SU-DHL-6 (cell line): ENCODE measurements around the gene DOCK6.

ENCODE experiments used
- CTCF ChIP-seq: fragments of 200-600 bp; sonication (generic); IDR thresholded peaks from one replicate; pipeline ENCODE4 v1.5.1; 2017; ENCODE audit warnings: antibody characterized with exemption, mild to moderate bottlenecking, low read length, moderate library complexity; ENCODE audit not compliant: insufficient read depth, poor library complexity, severe bottlenecking
- EZH2phosphoT487 ChIP-seq: fragments of 200-600 bp; sonication (generic), shearing (Covaris generic); conservative IDR thresholded peaks from 2 replicates; pipeline ENCODE4 v1.6.1; 2018; ENCODE audit warnings: mild to moderate bottlenecking, antibody characterized with exemption, low read length, moderate library complexity, mixed read lengths

DNA sequence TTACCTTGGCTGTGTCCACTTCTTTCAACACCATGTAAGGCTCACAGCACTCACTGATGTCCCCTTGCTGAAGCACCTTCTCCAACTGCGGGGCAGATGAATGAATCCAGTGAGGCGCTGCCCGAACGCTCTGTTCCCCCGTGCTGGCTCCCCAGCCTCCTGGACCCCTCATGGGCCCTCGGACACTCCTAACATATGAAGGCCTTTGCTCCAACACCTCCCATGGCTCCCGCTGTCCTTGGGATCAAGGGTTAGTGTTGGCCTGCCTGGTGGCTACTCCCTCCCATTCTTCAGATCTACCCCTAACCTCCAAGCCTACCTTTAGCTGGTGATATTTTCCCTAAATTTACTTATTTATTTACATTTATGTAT, 18.5 kb downstream of the DOCK6 start:
- TF ChIP-seq EZH2phosphoT487 (no peak), CTCF (no peak)
